IMR-90 (cell line): ENCODE data around the gene MAPK1.

ENCODE experiments used
- CEBPB ChIP-seq: IDR thresholded peaks from 2 replicates; pipeline ENCODE4 v1.6.1; 2012; ENCODE audit warnings: low read depth, low read length, improper control_type of control experiment
- TF ChIP-seq, protein P1 (sequence below): conservative IDR thresholded peaks from 2 replicates; pipeline ENCODE4 v1.5.1; 2012; ENCODE audit warnings: mild to moderate bottlenecking, low read depth, low read length, improper control_type of control experiment

DNA sequence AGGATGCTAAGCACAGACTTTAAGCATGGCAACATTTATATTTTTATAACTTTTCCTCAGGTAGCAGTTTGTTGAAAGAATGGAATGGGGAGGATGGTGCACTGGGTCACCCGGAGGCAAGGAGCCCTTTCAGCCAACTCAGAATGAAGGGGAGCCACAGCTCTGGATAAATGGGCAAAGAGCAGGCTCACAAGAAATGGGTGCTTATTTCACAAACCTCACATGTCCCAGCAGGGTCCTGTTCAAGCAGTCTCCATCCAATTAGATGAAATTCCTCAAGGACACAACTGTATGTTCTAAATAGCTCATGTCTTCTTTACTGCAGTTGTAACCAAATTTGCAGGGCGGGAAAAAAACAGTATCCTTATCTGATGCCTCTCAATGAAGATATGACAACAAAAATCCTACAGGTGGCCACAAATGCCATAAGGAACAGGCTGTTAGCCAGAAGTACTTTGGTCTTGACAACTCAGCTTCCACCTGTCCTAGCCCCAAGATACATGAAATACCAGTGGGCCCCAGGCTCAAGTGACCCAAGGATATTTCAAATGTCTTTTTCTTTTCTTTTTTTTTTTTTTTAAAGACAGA, 48.2 kb downstream of the MAPK1 start:
- TF ChIP-seq, protein P1, sequence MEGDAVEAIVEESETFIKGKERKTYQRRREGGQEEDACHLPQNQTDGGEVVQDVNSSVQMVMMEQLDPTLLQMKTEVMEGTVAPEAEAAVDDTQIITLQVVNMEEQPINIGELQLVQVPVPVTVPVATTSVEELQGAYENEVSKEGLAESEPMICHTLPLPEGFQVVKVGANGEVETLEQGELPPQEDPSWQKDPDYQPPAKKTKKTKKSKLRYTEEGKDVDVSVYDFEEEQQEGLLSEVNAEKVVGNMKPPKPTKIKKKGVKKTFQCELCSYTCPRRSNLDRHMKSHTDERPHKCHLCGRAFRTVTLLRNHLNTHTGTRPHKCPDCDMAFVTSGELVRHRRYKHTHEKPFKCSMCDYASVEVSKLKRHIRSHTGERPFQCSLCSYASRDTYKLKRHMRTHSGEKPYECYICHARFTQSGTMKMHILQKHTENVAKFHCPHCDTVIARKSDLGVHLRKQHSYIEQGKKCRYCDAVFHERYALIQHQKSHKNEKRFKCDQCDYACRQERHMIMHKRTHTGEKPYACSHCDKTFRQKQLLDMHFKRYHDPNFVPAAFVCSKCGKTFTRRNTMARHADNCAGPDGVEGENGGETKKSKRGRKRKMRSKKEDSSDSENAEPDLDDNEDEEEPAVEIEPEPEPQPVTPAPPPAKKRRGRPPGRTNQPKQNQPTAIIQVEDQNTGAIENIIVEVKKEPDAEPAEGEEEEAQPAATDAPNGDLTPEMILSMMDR = no peak
- no peak for TF ChIP-seq CEBPB
